Keratinocyte (primary cell): ENCODE measurements around the gene TEX26.

Experiments used
- CTCF ChIP-seq, 3 experiments: IDR thresholded peaks in 1 of 3; conservative IDR thresholded peaks in 1 of 3; optimal IDR thresholded peaks in 1 of 3; 2 replicates in 2 of 3; 3 replicates in 1 of 3; pipeline versions ENCODE3 to v1.5.1; 2011; ENCODE audit warnings: low read length in 3 of 3, mild to moderate bottlenecking in 3 of 3, moderate library complexity in 2 of 3, control low read depth in 1 of 3, inconsistent platforms in 1 of 3; ENCODE audit not compliant: insufficient read depth in 2 of 3; ENCODE audit errors: extremely low read depth in 1 of 3
- EZH2 ChIP-seq: IDR thresholded peaks from one replicate; pipeline ENCODE4 v1.6.1; 2012; ENCODE audit warnings: inconsistent platforms, mild to moderate bottlenecking, low read length, moderate library complexity

- TF ChIP-seq EZH2 (no peak), CTCF (optimal IDR thresholded peaks at IDR 0.05 in 1 of 3, IDR thresholded peaks at IDR 0.05 in 1 of 3, conservative IDR thresholded peaks at IDR 0.05 in 1 of 3; ENCODE audit: extremely low read depth in 1 of 3, insufficient read depth in 2 of 3, low read length in 3 of 3) (no peak)
Measured at GRCh38 chr13:30991922-30992321, 59.5 kb downstream of the TEX26 start.
